ENCODE measurements around the gene TMEM186.
"Not testable (repeated sequence)": the region's sequence is repeated elsewhere in the genome, so short reads cannot be mapped to it uniquely, and the experiment has no call there.

Gene TMEM186

GRCh38 chr16:8797364-8798173 lies at the start of gene TMEM186, which contains the start of gene PMM2:
Gene TMEM186, minus strand, starts transcription at chr16:8797639. Its CDS starts 25 bp downstream, at chr16:8797614.
Gene PMM2, plus strand, starts transcription at chr16:8797839. Its CDS starts 44 bp downstream, at chr16:8797883.
- TF ChIP-seq CTCF (IDR thresholded peaks at IDR 0.05; ENCODE audit: poor library complexity, severe bottlenecking), result peak; percentile 2
- peaks cover 10% of the 10 kb centered on the region for H3K4me1 ChIP-seq (ENCODE audit: insufficient read depth, poor library complexity, severe bottlenecking)
- no peaks in the 10 kb centered on the region for H3K9me3 ChIP-seq (ENCODE audit: severe bottlenecking)
- peak within 1 kb of the TSS; percentile 90 for H3K4me3 ChIP-seq (ENCODE audit: severe bottlenecking)
- ATAC-seq (ENCODE audit: low read depth), result peak; percentile 97
- no peaks in the 10 kb centered on the region for H3K27me3 ChIP-seq (ENCODE audit: insufficient read depth, poor library complexity, severe bottlenecking)
- peaks cover 41% of the 10 kb centered on the region for H3K36me3 ChIP-seq (ENCODE audit: low read depth)
- DNase-seq (ENCODE audit: low spot score), result peak; percentile 97
- H3K27ac ChIP-seq (ENCODE audit: poor library complexity, severe bottlenecking), result peak within 1 kb of the TSS; percentile 67

- no peaks in the 10 kb centered on the region for H3K9me3 ChIP-seq (ENCODE audit: severe bottlenecking)
- peaks cover 33% of the 10 kb centered on the region for H3K36me3 ChIP-seq (ENCODE audit: low read depth)
- no peaks in the 10 kb centered on the region for H3K27me3 ChIP-seq (ENCODE audit: insufficient read depth, poor library complexity, severe bottlenecking)
- peak overlapping the region; percentile 98 for H3K27ac ChIP-seq (ENCODE audit: poor library complexity, severe bottlenecking)
- no peak for ATAC-seq (ENCODE audit: low read depth)
- peaks cover 35% of the 10 kb centered on the region for H3K4me1 ChIP-seq (ENCODE audit: insufficient read depth, poor library complexity, severe bottlenecking)
- no peak overlapping the region for H3K4me3 ChIP-seq (ENCODE audit: severe bottlenecking)
- DNase-seq (ENCODE audit: low spot score), result no peak
- TF ChIP-seq CTCF (IDR thresholded peaks at IDR 0.05; ENCODE audit: poor library complexity, severe bottlenecking), result no peak
Measured at GRCh38 chr16:8847145-8847544, 49.7 kb upstream of the TMEM186 start.

- Histone ChIP-seq H3K27ac (ENCODE audit: poor library complexity, severe bottlenecking) (peak overlapping the region; percentile 98), H3K27me3 (ENCODE audit: insufficient read depth, poor library complexity, severe bottlenecking) (no peaks in the 10 kb centered on the region), H3K9me3 (ENCODE audit: severe bottlenecking) (no peaks in the 10 kb centered on the region), H3K36me3 (ENCODE audit: low read depth) (peaks cover 31% of the 10 kb centered on the region), H3K4me3 (ENCODE audit: severe bottlenecking) (no peak overlapping the region), H3K4me1 (ENCODE audit: insufficient read depth, poor library complexity, severe bottlenecking) (peaks cover 34% of the 10 kb centered on the region)
- DNase-seq (ENCODE audit: low spot score) (no peak), ATAC-seq (ENCODE audit: low read depth) (no peak)
- TF ChIP-seq CTCF (IDR thresholded peaks at IDR 0.05; ENCODE audit: poor library complexity, severe bottlenecking), result no peak
Measured at GRCh38 chr16:8846401-8846932, 49.0 kb upstream of the TMEM186 start.

- Histone ChIP-seq H3K4me1 (ENCODE audit: insufficient read depth, poor library complexity, severe bottlenecking) (peaks cover 27% of the 10 kb centered on the region), H3K27me3 (ENCODE audit: insufficient read depth, poor library complexity, severe bottlenecking) (no peaks in the 10 kb centered on the region), H3K27ac (ENCODE audit: poor library complexity, severe bottlenecking) (no peak overlapping the region), H3K4me3 (ENCODE audit: severe bottlenecking) (no peak overlapping the region), H3K9me3 (ENCODE audit: severe bottlenecking) (no peaks in the 10 kb centered on the region), H3K36me3 (ENCODE audit: low read depth) (peaks cover 24% of the 10 kb centered on the region)
- ATAC-seq (ENCODE audit: low read depth) (no peak), DNase-seq (ENCODE audit: low spot score) (no peak)
- no peak for TF ChIP-seq CTCF (IDR thresholded peaks at IDR 0.05; ENCODE audit: poor library complexity, severe bottlenecking)
Measured at GRCh38 chr16:8845699-8846298, 48.4 kb upstream of the TMEM186 start.

- ATAC-seq (ENCODE audit: low read depth); H3K4me1 ChIP-seq (ENCODE audit: insufficient read depth, poor library complexity, severe bottlenecking); H3K4me3 ChIP-seq (ENCODE audit: severe bottlenecking); DNase-seq (ENCODE audit: low spot score); H3K9me3 ChIP-seq (ENCODE audit: severe bottlenecking); H3K27ac ChIP-seq (ENCODE audit: poor library complexity, severe bottlenecking); H3K36me3 ChIP-seq (ENCODE audit: low read depth); H3K27me3 ChIP-seq (ENCODE audit: insufficient read depth, poor library complexity, severe bottlenecking): not testable (repeated sequence)
Measured at GRCh38 chr16:8843296-8843695, 45.9 kb upstream of the TMEM186 start.

- not testable (repeated sequence) for H3K36me3 ChIP-seq (ENCODE audit: low read depth); H3K4me1 ChIP-seq (ENCODE audit: insufficient read depth, poor library complexity, severe bottlenecking); H3K9me3 ChIP-seq (ENCODE audit: severe bottlenecking); H3K4me3 ChIP-seq (ENCODE audit: severe bottlenecking); ATAC-seq (ENCODE audit: low read depth); H3K27ac ChIP-seq (ENCODE audit: poor library complexity, severe bottlenecking); DNase-seq (ENCODE audit: low spot score); H3K27me3 ChIP-seq (ENCODE audit: insufficient read depth, poor library complexity, severe bottlenecking)
Measured at GRCh38 chr16:8842016-8842415, 44.6 kb upstream of the TMEM186 start.

GRCh38 chr16:8837594-8837993 lies 40.2 kb upstream of the TMEM186 start:
- H3K4me3 ChIP-seq (ENCODE audit: severe bottlenecking); DNase-seq (ENCODE audit: low spot score); H3K27ac ChIP-seq (ENCODE audit: poor library complexity, severe bottlenecking); H3K27me3 ChIP-seq (ENCODE audit: insufficient read depth, poor library complexity, severe bottlenecking); H3K4me1 ChIP-seq (ENCODE audit: insufficient read depth, poor library complexity, severe bottlenecking); H3K36me3 ChIP-seq (ENCODE audit: low read depth); H3K9me3 ChIP-seq (ENCODE audit: severe bottlenecking); ATAC-seq (ENCODE audit: low read depth): not testable (repeated sequence)
